Measurements from ENCODE around the gene SLC6A20. TPM values are rescaled to one million over a fixed set of nuclear protein-coding genes. Genes with fewer than 3 reads are reported as not detected.
"Not testable (repeated sequence)": the region's sequence is repeated elsewhere in the genome, so short reads cannot be mapped to it uniquely, and the experiment has no call there.

The SLC6A20 gene
- polyA plus RNA-seq, 1 donor (not counting 4 experiments of a cell fraction or from before 2014, with no cell fraction given), result 0.34 TPM

- no peaks in the 10 kb centered on the region for H4K20me1 ChIP-seq (ENCODE audit: control insufficient read depth, extremely low read depth, insufficient read depth, low read length)
- DNase-seq (ENCODE audit: low read depth, low spot score) (no peak), FAIRE-seq (no peak)
- no peaks in the 10 kb centered on the region for H3K9me3 ChIP-seq (ENCODE audit: control insufficient read depth, low read depth, low read length)
- H3K4me1 ChIP-seq (ENCODE audit: control insufficient read depth, extremely low read depth, insufficient read depth, low read length), result peaks cover 3% of the 10 kb centered on the region
- H3K4me3 ChIP-seq (ENCODE audit: control insufficient read depth in 2 of 3, extremely low read depth in 1 of 3, insufficient read depth in 2 of 3, low read depth in 1 of 3, low read length in 3 of 3), result no peak overlapping the region
- no peak overlapping the region for H3K9ac ChIP-seq (ENCODE audit: control insufficient read depth, extremely low read depth, insufficient read depth, low read length)
- no peak overlapping the region for H3K4me2 ChIP-seq (ENCODE audit: control insufficient read depth, extremely low read depth, insufficient read depth, low read depth, low read length)
- H3K9me1 ChIP-seq (ENCODE audit: control insufficient read depth, extremely low read depth, insufficient read depth, low read length), result no peaks in the 10 kb centered on the region
- H2AFZ ChIP-seq (ENCODE audit: control insufficient read depth, low read length), result no peak overlapping the region
- dilution Hi-C loops (cut with MboI; ENCODE audit: extremely low pct_ligation_motif_present, low sequenced_read_pairs), result no loop called here
- H3K79me2 ChIP-seq (ENCODE audit: control insufficient read depth, insufficient read depth, low read length), result no peaks in the 10 kb centered on the region
- no peak overlapping the region for H3K27ac ChIP-seq (ENCODE audit: control insufficient read depth, insufficient read depth, low read length)
- H3K36me3 ChIP-seq (ENCODE audit: control insufficient read depth in 2 of 2, extremely low read depth in 1 of 2, insufficient read depth in 2 of 2, low read length in 2 of 2), result peaks cover 0 to 3% of the 10 kb centered on the region in 2 experiments
- TF ChIP-seq EZH2 (IDR thresholded peaks at IDR 0.05; ENCODE audit: low read length) (no peak), CTCF (optimal IDR thresholded peaks at IDR 0.05 in 1 of 3, IDR thresholded peaks at IDR 0.05 in 1 of 3, conservative IDR thresholded peaks at IDR 0.05 in 1 of 3; ENCODE audit: extremely low read depth in 1 of 3, insufficient read depth in 2 of 3, low read length in 3 of 3) (no peak)
- H3K27me3 ChIP-seq (ENCODE audit: control insufficient read depth, extremely low read depth, insufficient read depth, low read length), result no peaks in the 10 kb centered on the region
Observed at GRCh38 chr3:45751537-45752242, 44.6 kb downstream of the SLC6A20 start.

- DNase-seq (ENCODE audit: low read depth, low spot score) (no peak), FAIRE-seq (no peak)
- H3K4me2 ChIP-seq (ENCODE audit: control insufficient read depth, extremely low read depth, insufficient read depth, low read depth, low read length), result no peak overlapping the region
- no peak overlapping the region for H3K9ac ChIP-seq (ENCODE audit: control insufficient read depth, extremely low read depth, insufficient read depth, low read length)
- no peaks in the 10 kb centered on the region for H3K27me3 ChIP-seq (ENCODE audit: control insufficient read depth, extremely low read depth, insufficient read depth, low read length)
- no peaks in the 10 kb centered on the region for H3K79me2 ChIP-seq (ENCODE audit: control insufficient read depth, insufficient read depth, low read length)
- no peak overlapping the region for H3K4me3 ChIP-seq (ENCODE audit: control insufficient read depth in 2 of 3, extremely low read depth in 1 of 3, insufficient read depth in 2 of 3, low read depth in 1 of 3, low read length in 3 of 3)
- peaks cover 3% of the 10 kb centered on the region for H3K4me1 ChIP-seq (ENCODE audit: control insufficient read depth, extremely low read depth, insufficient read depth, low read length)
- no peaks in the 10 kb centered on the region for H4K20me1 ChIP-seq (ENCODE audit: control insufficient read depth, extremely low read depth, insufficient read depth, low read length)
- peaks cover 0 to 4% of the 10 kb centered on the region in 2 experiments for H3K36me3 ChIP-seq (ENCODE audit: control insufficient read depth in 2 of 2, extremely low read depth in 1 of 2, insufficient read depth in 2 of 2, low read length in 2 of 2)
- TF ChIP-seq CTCF (optimal IDR thresholded peaks at IDR 0.05 in 1 of 3, IDR thresholded peaks at IDR 0.05 in 1 of 3, conservative IDR thresholded peaks at IDR 0.05 in 1 of 3; ENCODE audit: extremely low read depth in 1 of 3, insufficient read depth in 2 of 3, low read length in 3 of 3) (no peak), EZH2 (IDR thresholded peaks at IDR 0.05; ENCODE audit: low read length) (no peak)
- H3K27ac ChIP-seq (ENCODE audit: control insufficient read depth, insufficient read depth, low read length), result no peak overlapping the region
- H3K9me1 ChIP-seq (ENCODE audit: control insufficient read depth, extremely low read depth, insufficient read depth, low read length), result no peaks in the 10 kb centered on the region
- no peak overlapping the region for H2AFZ ChIP-seq (ENCODE audit: control insufficient read depth, low read length)
- dilution Hi-C loops (cut with MboI; ENCODE audit: extremely low pct_ligation_motif_present, low sequenced_read_pairs), result no loop called here
- H3K9me3 ChIP-seq (ENCODE audit: control insufficient read depth, low read depth, low read length), result no peaks in the 10 kb centered on the region
Observed at GRCh38 chr3:45749880-45750279, 46.5 kb downstream of the SLC6A20 start.

DNA sequence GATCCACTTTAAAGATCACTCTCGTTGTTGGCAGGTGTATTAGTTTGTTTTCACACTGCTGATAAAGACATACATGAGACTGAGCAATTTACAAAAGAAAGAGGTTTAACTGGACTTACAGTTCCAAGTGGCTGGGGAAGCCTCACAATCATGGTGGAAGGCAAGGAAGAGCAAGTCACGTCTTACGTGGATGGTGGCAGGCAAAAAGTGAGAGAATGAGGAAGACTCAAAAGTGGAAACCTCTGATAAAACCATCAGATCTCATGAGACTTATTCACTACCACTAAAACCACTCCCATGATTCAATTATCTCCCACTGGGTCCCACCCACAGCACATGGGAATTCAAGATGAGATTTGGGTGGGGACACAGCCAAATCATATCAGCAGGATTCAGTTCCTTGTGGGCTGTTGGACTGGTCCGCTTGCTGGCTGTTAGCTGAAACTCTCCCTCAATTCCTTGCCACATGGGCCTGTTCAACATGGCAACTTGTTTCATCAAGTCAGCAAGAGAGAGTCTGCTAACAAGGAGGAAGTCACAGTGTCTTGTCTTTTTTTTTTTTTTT lies 47.2 kb downstream of the SLC6A20 start:
- H3K4me1 ChIP-seq (ENCODE audit: control insufficient read depth, extremely low read depth, insufficient read depth, low read length); FAIRE-seq; H3K27ac ChIP-seq (ENCODE audit: control insufficient read depth, insufficient read depth, low read length); H3K4me3 ChIP-seq (ENCODE audit: control insufficient read depth in 2 of 3, extremely low read depth in 1 of 3, insufficient read depth in 2 of 3, low read depth in 1 of 3, low read length in 3 of 3); H3K9me3 ChIP-seq (ENCODE audit: control insufficient read depth, low read depth, low read length); H3K79me2 ChIP-seq (ENCODE audit: control insufficient read depth, insufficient read depth, low read length); H3K9me1 ChIP-seq (ENCODE audit: control insufficient read depth, extremely low read depth, insufficient read depth, low read length); DNase-seq (ENCODE audit: low read depth, low spot score); H4K20me1 ChIP-seq (ENCODE audit: control insufficient read depth, extremely low read depth, insufficient read depth, low read length); H3K4me2 ChIP-seq (ENCODE audit: control insufficient read depth, extremely low read depth, insufficient read depth, low read depth, low read length); H2AFZ ChIP-seq (ENCODE audit: control insufficient read depth, low read length); H3K27me3 ChIP-seq (ENCODE audit: control insufficient read depth, extremely low read depth, insufficient read depth, low read length); H3K36me3 ChIP-seq (ENCODE audit: control insufficient read depth in 2 of 2, extremely low read depth in 1 of 2, insufficient read depth in 2 of 2, low read length in 2 of 2); H3K9ac ChIP-seq (ENCODE audit: control insufficient read depth, extremely low read depth, insufficient read depth, low read length); dilution Hi-C loops (cut with MboI; ENCODE audit: extremely low pct_ligation_motif_present, low sequenced_read_pairs): not testable (repeated sequence)

All from keratinocyte (primary cell).